PFSK-1 (cell line): ENCODE measurements around the gene LRRC28.

Experiments used
- FOXP2 ChIP-seq: optimal IDR thresholded peaks from 2 replicates; pipeline ENCODE3; 2011; ENCODE audit warnings: borderline replicate concordance, control low read depth, inconsistent platforms; ENCODE audit not compliant: insufficient read depth; ENCODE audit errors: extremely low read length, extremely low read depth
- POLR2AphosphoS5 ChIP-seq: IDR thresholded peaks from 2 replicates; pipeline ENCODE4 v1.6.1; 2012; ENCODE audit warnings: low read depth, mild to moderate bottlenecking, control low read depth, low read length, moderate library complexity
- REST ChIP-seq, 2 experiments: IDR thresholded peaks; 2 replicates each; pipeline versions ENCODE4 v1.6.1 to v1.8.0; 2011 to 2012; ENCODE audit warnings: low read depth in 2 of 2, low read length in 2 of 2, control low read depth in 1 of 2, inconsistent platforms in 1 of 2, mild to moderate bottlenecking in 1 of 2, moderate library complexity in 1 of 2; ENCODE audit not compliant: insufficient read depth in 1 of 2
- SIN3A ChIP-seq: IDR thresholded peaks from 2 replicates; pipeline ENCODE4 v1.6.1; 2012; ENCODE audit warnings: mild to moderate bottlenecking, low read length, moderate library complexity, borderline replicate concordance; ENCODE audit not compliant: insufficient read depth
- TAF1 ChIP-seq: IDR thresholded peaks from 2 replicates; pipeline ENCODE4 v1.6.1; 2012; ENCODE audit warnings: low read length, control low read depth, borderline replicate concordance; ENCODE audit not compliant: insufficient read depth

Gene LRRC28

GRCh38 chr15:99326235-99326634 is 75.0 kb downstream of the LRRC28 start:
- TF ChIP-seq REST (IDR thresholded peaks at IDR 0.05; ENCODE audit: insufficient read depth in 1 of 2, low read depth in 2 of 2, low read length in 2 of 2) (no peak), SIN3A (no peak), TAF1 (no peak), POLR2AphosphoS5 (no peak), FOXP2 (no peak)

GRCh38 chr15:99328106-99329072 is 77.1 kb downstream of the LRRC28 start:
- TF ChIP-seq POLR2AphosphoS5 (no peak), REST (IDR thresholded peaks at IDR 0.05; ENCODE audit: insufficient read depth in 1 of 2, low read depth in 2 of 2, low read length in 2 of 2) (no peak), FOXP2 (no peak), TAF1 (no peak), SIN3A (no peak)

- TF ChIP-seq FOXP2 (no peak), SIN3A (no peak)
Measured at GRCh38 chr15:99331381-99331780, 80.1 kb downstream of the LRRC28 start.

- TF ChIP-seq SIN3A (no peak), POLR2AphosphoS5 (no peak), TAF1 (no peak), REST (IDR thresholded peaks at IDR 0.05; ENCODE audit: insufficient read depth in 1 of 2, low read depth in 2 of 2, low read length in 2 of 2) (no peak), FOXP2 (no peak)
Measured at GRCh38 chr15:99333413-99333812, 82.1 kb downstream of the LRRC28 start.

DNA sequence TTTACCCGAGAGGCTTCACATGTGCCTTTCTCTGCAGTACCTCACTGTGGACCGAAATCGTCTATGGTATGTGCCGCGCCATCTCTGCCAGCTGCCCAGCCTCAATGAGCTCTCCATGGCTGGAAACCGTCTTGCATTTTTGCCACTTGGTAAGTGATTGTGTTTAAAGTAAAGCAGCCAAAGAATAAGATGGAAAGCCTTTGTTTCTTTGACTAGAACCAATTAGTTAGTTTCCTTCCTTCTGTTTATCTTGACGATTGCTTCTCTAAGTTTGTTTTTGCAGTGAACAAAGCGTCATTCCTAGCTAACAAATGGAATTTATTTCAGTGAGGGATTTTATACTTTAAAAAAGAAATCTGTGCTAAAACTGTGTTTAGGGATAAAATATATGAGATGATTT is 82.7 kb downstream of the LRRC28 start:
- no peak for TF ChIP-seq SIN3A
- no peak for TF ChIP-seq FOXP2
- TF ChIP-seq REST (IDR thresholded peaks at IDR 0.05; ENCODE audit: insufficient read depth in 1 of 2, low read depth in 2 of 2, low read length in 2 of 2) = no peak
- no peak for TF ChIP-seq POLR2AphosphoS5
- no peak for TF ChIP-seq TAF1
